GM19025 (cell line): Measurements from ENCODE around the gene RAPGEF1.
"Not testable (repeated sequence)": the region's sequence is repeated elsewhere in the genome, so short reads cannot be mapped to it uniquely, and the experiment has no call there.

Source experiments
- ATAC-seq: cut with Tn5 transposase; IDR thresholded peaks from one replicate; pipeline ENCODE4 v1.9.1; 2021; ENCODE audit warnings: mild to moderate bottlenecking, low read depth, moderate library complexity; ENCODE audit not compliant: unreplicated experiment

Gene RAPGEF1

DNA sequence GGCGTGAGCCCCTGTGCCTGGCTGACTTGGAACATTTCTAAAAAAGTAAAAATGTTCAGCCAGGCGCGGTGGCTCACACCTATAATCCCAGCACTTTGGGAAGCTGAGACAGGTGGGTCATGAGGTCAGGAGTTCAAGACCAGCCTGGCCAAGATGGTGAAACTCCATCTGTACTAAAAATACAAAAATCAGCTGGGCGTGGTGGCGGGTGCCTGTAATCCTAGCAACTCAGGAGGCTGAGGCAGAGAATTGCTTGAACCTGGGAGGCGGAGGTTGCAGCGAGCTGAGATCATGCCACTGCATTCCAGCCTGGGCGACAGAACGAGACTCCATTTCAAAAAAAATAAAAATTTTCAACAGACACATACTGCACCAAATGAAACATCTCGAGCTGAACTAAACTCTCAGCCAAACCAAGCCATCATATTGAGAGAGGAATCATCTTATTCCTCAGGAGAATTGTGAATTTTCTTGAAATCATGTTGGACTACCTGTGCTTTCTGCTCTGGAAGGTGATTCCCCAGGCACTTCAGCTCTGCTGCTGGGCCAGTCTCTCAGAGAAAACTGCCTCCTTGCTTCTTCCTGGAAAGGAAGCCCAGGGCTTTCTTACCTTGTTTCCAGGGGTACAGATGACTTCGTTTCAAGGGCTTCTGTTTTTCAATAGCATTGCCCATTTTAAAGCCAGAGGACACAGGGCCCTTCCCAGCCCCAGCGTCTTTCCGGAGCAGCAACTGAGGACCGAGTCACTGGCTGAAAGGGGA lies 30.7 kb downstream of the RAPGEF1 start:
- ATAC-seq: not testable (repeated sequence)

DNA sequence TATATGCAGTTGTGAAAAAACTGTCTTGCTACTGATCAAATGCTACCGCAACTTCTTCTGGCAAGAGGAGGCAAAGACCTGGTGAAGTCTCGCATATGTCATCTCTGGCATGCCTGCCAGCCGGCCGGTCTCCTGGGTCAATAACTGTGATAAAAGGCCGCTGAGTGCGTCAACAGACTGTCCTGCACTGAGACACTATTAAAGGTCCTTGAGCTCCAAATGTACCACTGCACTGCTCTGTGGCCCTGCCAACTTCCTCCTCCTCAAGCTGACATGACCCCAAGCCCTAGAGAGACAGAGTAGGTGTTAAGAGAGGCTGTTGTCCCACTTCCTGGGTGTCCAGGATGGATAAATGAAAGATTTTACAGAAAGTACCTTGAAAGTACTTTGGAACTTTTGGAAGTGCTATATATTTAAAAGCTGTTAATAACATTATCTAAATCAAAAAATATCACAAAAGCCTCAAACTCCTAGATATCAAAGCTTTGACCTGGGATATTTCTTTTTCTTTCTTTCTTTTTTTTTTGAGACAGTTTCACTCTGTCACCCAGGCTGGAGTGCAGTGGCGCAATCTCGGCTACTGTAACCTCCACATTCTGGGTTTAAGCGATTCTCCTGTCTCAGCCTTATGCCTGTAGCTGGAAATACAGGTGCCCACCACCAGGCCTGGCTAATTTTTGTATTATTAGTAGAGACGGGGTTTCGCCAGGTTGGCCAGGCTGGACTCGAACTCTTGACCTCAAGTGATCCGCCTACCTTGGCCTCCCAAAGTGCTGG lies 31.5 kb downstream of the RAPGEF1 start:
- ATAC-seq: no peak

DNA sequence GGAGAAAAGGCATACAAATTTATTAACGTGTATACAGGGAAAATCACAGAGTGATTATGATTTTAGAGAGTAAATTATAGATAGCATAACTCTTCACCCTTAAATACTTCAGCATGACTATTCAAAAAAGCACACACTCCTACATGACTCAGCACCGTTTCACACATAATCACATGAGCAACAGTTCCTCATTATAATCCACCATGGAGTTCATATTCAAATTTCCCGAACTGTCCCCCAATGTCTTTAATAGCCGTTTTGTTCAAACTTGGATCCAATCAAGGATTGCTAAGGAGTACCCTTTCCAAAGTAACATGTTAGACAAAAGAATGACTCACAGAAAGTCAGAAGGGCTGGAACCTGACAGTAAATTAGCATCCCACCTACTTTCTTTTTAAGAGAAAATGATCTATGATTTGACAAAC lies 32.1 kb downstream of the RAPGEF1 start:
- ATAC-seq: no peak

DNA sequence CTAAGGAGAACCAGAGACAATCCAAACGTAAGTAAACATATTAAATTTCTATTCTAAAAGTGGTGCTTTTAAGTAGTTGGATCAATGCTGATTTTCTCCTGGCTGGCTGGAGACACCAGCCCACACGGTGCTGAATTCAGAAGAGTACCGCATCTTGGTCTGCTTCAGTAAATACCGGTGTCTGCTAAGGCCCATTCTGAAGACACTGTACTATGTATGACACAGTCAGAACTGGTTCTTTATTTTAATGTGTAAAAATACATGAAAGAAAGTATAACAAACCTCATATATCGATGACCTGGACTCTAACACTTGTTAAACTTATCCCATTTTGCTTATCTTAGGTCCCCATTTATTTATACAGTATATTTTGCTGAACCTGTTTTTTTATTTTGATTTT lies 32.8 kb downstream of the RAPGEF1 start:
- ATAC-seq: no peak

DNA sequence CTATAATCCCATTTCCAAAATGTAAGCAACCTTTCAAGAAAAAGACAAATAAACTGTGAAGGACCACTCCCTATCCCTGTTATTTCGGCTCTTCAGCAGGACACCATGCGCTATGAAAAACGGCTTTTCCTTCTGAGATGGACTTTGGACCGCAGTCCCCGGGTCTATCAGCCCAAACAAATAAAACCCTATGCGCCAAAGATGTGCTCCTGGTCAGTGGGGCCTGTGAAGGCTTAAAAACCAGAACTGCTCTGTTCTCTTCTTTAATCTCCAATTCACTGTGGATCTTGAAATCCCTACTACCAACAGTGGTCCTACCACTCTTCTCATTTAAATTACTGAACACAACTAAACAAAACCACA lies 33.3 kb downstream of the RAPGEF1 start:
- ATAC-seq: no peak

- no peak for ATAC-seq
Measured at GRCh38 chr9:131704988-131705387, 34.9 kb downstream of the RAPGEF1 start.

GRCh38 chr9:131704141-131704983 lies 35.5 kb downstream of the RAPGEF1 start:
- ATAC-seq: no peak

- no peak for ATAC-seq
Measured at GRCh38 chr9:131703697-131704096, 36.2 kb downstream of the RAPGEF1 start.

GRCh38 chr9:131702911-131703310 lies 37.0 kb downstream of the RAPGEF1 start:
- no peak for ATAC-seq

- no peak for ATAC-seq
Measured at GRCh38 chr9:131701789-131702337, 38.0 kb downstream of the RAPGEF1 start.

DNA sequence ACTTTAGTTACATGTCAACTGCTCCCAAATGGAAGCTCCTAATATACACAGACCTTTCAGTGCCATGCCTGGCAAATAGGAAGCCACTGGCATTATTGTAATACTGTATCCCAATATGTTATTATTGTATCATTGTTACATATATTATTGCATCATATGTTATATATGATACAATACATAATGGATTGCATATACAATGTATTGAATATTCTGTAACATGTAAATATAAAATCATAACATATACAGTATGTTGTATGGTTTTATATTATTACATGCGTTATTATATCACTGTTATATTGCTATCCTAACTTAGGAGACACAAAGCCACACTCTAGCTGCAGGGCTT lies 38.5 kb downstream of the RAPGEF1 start:
- no peak for ATAC-seq

DNA sequence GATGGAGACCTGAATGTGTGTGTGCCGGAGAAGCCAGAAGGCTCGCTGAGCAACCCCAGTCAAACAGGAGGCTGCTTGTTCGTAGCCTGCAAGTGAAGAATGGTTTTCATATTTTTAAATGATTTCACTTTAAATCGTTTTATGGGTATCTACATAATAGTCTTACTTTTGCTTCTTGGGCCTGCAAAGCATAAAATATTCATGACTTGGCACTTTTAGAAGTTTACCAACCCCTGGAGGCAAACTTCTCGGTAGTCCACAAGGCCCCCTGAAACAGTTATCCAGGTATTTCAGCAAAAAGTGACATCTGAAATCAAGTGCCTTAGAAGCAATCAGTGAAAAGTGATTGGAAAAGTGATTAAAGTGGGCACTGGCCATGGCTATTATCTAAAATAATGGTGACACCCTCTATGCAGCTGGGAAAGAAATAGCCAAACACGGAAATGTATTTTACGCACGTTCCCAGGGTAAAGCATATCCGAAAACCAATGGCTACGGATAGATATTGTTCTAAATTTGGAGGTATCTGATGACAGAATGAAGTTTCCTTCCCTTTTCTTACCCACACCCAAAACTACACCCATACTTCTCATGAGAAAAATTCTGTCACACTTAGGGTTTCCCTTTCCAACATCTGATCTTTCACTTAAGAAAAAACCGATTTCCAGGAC lies 39.0 kb downstream of the RAPGEF1 start:
- ATAC-seq: no peak

DNA sequence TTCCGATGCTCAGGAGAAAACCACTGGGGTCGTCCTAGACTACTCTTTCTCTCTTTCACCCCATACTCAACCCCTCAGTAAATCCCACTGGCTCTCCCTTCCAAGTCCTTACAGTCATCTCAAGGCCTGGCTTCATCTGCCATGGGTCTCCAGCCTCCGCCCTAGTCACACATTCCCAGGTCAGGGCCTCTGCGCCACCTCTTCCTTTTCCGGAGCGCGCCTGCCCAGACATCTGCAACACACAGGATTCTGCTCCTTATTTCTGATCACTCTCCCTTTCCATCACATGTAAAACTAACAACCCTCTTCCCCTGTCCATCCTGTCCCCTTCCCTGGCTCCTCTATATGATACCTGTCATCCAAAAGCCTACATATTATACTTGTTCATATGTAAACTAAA lies 39.8 kb downstream of the RAPGEF1 start:
- ATAC-seq: no peak

DNA sequence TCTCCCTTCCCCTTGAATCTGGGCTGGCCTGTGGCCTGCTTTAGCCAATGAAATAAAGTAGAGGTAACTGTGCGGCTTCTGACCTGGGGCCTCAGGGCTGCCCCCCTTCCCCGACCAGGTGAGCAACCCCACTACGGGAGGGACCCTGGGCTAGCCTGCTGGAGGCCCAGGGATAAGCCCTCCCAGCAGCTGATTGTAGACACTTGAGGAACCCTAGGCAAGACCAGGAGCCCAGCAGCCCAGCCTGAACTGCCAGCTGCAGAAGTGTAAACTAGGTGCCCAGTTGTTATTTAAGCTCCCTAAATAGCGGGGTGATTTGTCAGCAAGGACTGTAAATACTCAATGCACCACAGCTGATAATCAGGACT lies 41.3 kb downstream of the RAPGEF1 start:
- ATAC-seq: no peak

GRCh38 chr9:131697908-131698617 lies 41.8 kb downstream of the RAPGEF1 start:
- no peak for ATAC-seq

DNA sequence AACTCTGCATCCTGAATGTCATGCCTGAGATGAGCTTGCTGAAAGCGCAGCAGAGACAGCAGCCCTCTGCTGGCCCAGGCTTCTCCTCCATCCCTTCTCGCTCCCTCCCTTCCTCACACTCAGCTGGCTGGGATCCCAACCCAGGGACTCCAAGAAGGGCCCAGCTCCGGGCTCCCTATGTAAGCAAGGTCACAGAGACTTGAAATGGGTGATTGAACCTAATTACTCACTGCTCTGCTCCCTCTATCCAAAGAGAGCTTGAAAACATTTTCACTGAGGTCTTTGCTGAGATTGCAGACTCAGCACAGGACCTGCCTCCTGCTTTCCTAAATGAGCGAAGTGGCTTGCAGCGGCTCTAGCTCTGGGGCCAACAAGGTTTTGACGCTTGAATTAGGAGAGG lies 42.8 kb downstream of the RAPGEF1 start:
- no peak for ATAC-seq

- no peak for ATAC-seq
Measured at GRCh38 chr9:131695836-131696460, 43.9 kb downstream of the RAPGEF1 start.

GRCh38 chr9:131695366-131695765 lies 44.5 kb downstream of the RAPGEF1 start:
- no peak for ATAC-seq
